GM21737 (cell line): ENCODE data around the gene BCAP31.
"Not testable (repeated sequence)": the region's sequence is repeated elsewhere in the genome, so short reads cannot be mapped to it uniquely, and the experiment has no call there.

Experiments
- ATAC-seq: cut with Tn5 transposase; IDR thresholded peaks from one replicate; pipeline ENCODE4 v1.9.1; 2021; ENCODE audit warnings: mild to moderate bottlenecking, moderate library complexity; ENCODE audit not compliant: unreplicated experiment

BCAP31 gene

DNA sequence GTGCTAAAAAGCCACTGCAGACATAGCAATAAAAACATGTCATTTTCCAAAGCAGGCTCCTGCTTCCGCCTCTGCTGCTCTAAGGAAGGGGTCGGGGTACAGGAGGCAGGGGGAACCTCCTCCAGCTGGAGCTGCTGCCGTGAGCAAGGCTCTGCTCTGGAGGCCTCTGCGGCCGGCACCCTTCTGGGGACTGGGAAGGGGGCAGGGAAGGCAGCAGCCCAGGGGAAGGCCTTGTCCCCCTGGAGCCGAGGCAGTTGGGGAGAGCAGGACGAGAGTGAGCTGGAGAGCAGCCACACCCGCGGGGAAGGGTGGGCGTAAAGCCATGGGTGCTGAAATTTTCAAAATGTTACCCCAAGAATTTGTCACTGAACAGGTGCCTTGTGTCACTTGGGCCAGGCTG lies 27.6 kb downstream of the BCAP31 start:
- ATAC-seq = not testable (repeated sequence)

GRCh38 chrX:153696100-153696499 lies 28.1 kb downstream of the BCAP31 start:
- ATAC-seq = no peak

DNA sequence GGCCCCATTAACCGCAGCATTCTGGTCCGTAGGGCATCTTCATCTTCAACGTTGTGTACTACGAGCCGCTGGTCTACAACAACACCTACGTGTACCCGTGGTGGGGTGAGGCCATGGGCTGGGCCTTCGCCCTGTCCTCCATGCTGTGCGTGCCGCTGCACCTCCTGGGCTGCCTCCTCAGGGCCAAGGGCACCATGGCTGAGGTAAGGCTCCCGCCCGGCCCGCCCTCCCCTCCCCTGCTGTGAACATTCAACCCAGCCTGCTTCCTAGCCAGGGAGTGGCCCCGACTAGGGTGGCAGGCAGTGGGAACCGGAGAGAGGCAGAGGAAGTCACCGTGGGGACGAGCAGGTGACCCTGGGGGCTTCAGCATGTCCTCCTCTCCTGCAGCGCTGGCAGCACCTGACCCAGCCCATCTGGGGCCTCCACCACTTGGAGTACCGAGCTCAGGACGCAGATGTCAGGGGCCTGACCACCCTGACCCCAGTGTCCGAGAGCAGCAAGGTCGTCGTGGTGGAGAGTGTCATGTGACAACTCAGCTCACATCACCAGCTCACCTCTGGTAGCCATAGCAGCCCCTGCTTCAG lies 29.4 kb downstream of the BCAP31 start:
- no peak for ATAC-seq

GRCh38 chrX:153694256-153694655 lies 29.9 kb downstream of the BCAP31 start:
- not testable (repeated sequence) for ATAC-seq

GRCh38 chrX:153693216-153694086 lies 30.7 kb downstream of the BCAP31 start:
- no peak for ATAC-seq

DNA sequence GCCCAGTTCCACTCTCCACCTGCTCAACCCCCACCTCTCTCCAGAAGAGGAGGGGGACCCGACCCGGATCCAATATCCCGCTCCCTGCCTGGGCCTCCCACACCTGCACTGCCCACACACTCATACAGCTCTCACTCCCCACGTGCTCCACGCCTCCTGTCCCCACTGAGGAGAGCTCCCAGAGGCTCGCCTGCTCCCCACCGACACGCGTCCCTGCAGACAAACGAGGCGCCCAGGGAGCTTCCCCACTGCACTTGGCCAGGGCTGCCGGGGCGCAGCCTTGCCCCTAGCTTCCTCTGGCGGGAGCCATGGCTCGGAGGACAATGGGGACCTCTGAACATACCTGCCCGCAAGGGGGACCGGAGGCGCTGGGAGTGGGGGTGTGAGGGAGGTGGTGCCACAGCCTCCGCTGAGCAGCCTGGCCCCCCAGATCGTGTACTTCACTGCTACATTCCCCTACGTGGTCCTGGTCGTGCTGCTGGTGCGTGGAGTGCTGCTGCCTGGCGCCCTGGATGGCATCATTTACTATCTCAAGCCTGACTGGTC lies 31.5 kb downstream of the BCAP31 start:
- ATAC-seq = no peak

DNA sequence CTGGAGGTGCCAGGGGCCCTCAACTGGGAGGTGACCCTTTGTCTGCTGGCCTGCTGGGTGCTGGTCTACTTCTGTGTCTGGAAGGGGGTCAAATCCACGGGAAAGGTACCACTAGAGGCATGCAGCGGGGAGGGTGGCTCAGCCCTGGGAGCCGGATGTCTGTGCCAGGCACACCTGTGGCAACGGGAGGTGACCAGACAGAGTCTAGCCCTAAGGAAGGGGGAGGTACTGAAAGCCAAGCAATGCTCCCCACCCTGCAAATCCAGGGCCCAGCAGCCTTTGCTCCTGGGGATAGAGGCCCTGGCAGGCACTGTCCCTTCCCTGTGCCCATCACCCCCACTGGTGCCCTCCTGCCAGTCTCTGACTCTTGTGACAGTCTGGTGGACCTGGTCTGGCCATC lies 32.2 kb downstream of the BCAP31 start:
- no peak for ATAC-seq

- not testable (repeated sequence) for ATAC-seq
These were observed 33.0 kb downstream of the BCAP31 start for GRCh38 chrX:153691032-153691827.

- no peak for ATAC-seq
These were observed 33.7 kb downstream of the BCAP31 start for GRCh38 chrX:153690466-153690865.

GRCh38 chrX:153689654-153690465 lies 34.3 kb downstream of the BCAP31 start:
- ATAC-seq = no peak

DNA sequence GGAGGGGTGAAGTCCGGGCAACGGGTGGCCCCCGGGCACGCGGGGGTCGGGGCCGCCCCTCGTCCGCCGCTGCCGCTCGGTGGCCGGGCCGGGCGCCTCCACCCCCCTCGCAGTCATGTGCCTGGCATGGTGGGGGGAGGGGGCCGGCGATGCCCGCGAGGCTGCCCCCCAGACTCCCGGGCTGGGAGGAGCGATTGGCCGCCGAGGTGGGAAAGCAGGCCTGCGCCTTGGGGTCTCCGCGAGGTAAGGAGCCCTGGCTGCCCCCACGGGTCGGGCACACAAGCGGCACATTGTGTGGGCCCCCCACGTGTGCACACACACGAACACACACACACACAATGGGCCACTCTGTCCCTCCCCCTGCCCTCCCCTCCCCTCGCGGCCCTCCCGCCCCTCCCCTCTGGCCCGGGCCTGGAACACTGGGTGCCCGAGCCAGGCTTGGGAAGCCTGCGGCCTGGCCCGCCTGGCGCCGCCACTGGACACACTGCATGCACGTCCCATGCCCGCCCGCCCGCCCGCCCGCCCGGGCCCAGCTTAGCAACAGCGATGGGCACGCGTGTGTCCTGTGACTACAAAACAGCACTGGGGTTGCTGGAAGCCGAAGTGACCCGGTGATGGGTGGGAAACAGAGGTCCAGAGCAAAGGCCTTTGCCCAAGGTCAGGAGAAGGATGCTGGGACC lies 35.1 kb downstream of the BCAP31 start:
- no peak for ATAC-seq

DNA sequence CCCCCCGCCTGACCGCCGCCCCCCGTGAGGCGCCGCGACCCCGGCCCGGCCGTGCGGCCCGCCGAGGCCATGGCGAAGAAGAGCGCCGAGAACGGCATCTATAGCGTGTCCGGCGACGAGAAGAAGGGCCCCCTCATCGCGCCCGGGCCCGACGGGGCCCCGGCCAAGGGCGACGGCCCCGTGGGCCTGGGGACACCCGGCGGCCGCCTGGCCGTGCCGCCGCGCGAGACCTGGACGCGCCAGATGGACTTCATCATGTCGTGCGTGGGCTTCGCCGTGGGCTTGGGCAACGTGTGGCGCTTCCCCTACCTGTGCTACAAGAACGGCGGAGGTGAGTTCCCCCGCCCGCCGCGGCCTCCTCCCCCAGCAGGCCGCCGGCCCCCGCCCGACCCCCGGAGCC lies 35.7 kb downstream of the BCAP31 start:
- ATAC-seq = no peak

DNA sequence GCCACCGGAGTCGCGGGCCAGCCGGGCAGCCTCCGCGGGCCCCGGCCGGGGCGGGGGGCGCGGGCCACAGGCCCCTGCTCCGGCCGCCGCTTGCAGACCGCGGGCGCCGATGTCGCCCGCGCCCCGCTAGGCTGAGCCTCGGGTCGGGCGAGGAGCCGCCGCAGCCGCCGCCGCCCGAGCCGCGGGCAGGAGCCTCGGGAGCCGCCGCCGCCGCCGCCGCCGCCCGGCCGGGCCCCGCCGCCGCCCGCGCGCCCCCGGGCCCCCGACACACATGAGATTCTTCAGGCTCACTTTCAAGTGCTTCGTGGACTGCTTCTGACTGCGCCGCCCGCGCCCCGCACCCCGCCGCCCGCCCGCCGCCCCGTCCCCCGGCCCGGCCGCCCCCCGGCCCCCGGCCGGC lies 36.1 kb downstream of the BCAP31 start:
- ATAC-seq = no peak

DNA sequence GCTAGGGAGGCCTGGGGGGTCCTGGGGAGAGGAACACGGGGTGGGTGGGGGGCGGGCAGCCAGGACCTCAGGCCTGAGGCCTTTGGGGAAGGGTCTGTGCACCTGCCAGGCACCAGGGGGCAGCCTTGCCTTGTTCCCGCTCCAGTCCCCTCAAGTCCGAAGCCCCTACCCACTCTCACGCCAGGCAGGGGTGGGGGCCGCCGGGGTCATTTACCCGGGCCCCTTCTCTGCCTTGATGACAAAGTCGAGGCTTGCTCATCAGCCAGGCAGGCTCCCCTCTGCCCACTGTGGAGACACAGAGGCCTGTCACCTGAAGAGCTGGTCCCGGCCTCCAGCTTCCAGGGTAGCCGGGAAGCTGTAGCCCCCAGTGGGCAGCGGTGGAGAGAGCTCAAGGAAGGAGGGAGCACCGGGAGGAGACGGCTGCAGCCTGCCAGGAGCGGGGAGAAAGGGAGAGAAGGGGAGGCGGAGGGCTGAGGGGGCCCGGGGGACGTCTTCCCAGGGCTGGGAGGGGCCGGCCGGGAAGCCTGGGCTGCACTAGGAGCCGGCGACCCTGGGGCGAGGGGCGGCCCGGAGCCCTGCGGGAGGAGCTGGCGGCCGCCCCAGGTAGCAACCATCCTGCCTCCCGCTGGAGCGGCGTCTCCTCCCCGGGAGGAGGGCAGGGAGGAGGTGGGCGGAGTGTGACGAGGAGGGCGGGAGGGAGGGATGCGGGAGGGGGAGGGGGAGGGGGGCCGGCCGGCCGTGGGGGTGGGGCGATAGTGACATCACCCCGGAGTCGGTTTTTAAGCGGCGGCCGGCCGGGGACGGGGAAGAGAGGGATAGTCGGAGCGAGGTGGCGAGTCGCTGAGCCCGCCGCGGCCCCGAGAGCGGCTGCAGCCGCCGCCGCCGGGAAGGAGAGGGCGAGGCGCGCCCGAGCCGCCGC lies 36.8 kb downstream of the BCAP31 start, which contains the start of gene SLC6A8:
SLC6A8 (plus strand) TSS at position 806 of the 919 bp plus-strand sequence. CDS start 649 bp downstream, outside the sequence.
- no peak for ATAC-seq

- no peak for ATAC-seq
These were observed 37.5 kb downstream of the BCAP31 start for GRCh38 chrX:153686711-153687110.

DNA sequence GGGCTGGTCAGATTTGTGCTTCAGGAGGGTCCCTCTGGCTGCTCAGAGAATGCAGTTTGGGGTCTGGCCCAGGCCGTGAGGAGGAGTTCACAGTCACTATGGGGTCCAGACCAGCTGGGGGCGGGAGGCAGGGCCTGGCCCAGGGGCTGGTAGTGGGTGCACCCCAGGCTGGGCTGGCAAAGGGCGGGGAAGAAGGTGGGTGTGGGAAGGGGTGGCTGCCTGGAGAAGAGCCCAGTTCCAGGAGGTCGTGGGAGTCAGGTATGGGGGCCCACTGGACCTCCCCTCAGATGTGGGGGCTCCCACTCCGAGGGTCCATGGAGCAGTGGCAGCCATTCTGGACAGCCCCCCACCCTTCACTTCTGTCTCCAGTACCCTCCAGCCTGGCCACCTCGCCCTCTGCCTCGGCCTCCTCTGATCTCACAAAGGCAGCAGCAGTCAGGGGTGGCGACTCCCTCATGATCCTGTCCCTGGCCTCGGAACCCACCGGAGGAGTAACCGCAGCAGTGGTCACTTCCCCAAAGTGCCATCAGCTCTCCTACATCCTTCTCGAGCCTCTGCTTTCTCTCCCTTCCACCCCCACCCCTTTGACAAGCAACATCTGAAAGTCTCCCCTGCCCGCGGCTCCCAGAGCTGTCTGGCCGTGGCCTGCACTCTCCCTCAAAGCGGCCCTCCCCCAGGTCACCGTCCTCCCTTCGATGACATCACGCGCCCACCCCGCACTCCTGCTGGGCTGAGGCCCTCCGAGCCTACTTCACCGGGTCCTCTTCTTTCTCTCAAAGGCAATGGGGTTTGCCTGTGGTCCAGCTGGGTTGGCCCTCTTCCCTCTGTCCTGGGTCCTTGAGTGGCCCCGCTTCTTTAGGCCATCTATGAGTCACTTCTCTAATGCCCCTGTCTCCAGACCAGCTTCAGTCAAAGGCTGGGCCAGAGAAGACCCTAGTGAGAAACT lies 38.2 kb downstream of the BCAP31 start:
- no peak for ATAC-seq

- no peak for ATAC-seq
These were observed 39.0 kb downstream of the BCAP31 start for GRCh38 chrX:153685156-153685536.
